Gastrocnemius medialis (tissue), 4 donors: Measurements from ENCODE around the gene SUGCT.

ENCODE experiments used
- POLR2A ChIP-seq, 2 donors: fragments of 450-650 bp; IDR thresholded peaks; one replicate each; pipeline ENCODE4 v1.6.1; 2017; ENCODE audit warnings: antibody characterized with exemption in 2 of 2, mild to moderate bottlenecking in 2 of 2, moderate library complexity in 2 of 2
- TF ChIP-seq, protein P1 (sequence below), 5 experiments: fragments of 450-650 bp in 3 of 5; fragments of 200-600 bp in 2 of 5; sonication (generic) in 2 of 5; IDR thresholded peaks in 4 of 5; conservative IDR thresholded peaks in 1 of 5; 1 replicate in 4 of 5; 2 replicates in 1 of 5; pipeline ENCODE4 v1.5.1; 2016 to 2019; ENCODE audit warnings: antibody characterized with exemption in 5 of 5, mild to moderate bottlenecking in 3 of 5, moderate library complexity in 3 of 5

GRCh38 chr7:40851001-40851400, 716.2 kb downstream of the SUGCT start:
- TF ChIP-seq, protein P1, sequence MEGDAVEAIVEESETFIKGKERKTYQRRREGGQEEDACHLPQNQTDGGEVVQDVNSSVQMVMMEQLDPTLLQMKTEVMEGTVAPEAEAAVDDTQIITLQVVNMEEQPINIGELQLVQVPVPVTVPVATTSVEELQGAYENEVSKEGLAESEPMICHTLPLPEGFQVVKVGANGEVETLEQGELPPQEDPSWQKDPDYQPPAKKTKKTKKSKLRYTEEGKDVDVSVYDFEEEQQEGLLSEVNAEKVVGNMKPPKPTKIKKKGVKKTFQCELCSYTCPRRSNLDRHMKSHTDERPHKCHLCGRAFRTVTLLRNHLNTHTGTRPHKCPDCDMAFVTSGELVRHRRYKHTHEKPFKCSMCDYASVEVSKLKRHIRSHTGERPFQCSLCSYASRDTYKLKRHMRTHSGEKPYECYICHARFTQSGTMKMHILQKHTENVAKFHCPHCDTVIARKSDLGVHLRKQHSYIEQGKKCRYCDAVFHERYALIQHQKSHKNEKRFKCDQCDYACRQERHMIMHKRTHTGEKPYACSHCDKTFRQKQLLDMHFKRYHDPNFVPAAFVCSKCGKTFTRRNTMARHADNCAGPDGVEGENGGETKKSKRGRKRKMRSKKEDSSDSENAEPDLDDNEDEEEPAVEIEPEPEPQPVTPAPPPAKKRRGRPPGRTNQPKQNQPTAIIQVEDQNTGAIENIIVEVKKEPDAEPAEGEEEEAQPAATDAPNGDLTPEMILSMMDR (IDR thresholded peaks at IDR 0.05 in 4 of 5, conservative IDR thresholded peaks at IDR 0.05 in 1 of 5) = no peak
- TF ChIP-seq POLR2A (IDR thresholded peaks at IDR 0.05) = no peak
